GM21423 (cell line): ENCODE measurements around the gene TOM1.
"Not testable (repeated sequence)": the region's sequence is repeated elsewhere in the genome, so short reads cannot be mapped to it uniquely, and the experiment has no call there.

Experiments used
- ATAC-seq: cut with Tn5 transposase; IDR thresholded peaks from one replicate; pipeline ENCODE4 v1.9.1; 2021; ENCODE audit warnings: mild to moderate bottlenecking, moderate library complexity; ENCODE audit not compliant: unreplicated experiment

TOM1 gene

GRCh38 chr22:35393116-35394010 lies 93.7 kb downstream of the TOM1 start:
- ATAC-seq = no peak

GRCh38 chr22:35394011-35394312 lies 94.3 kb downstream of the TOM1 start:
- ATAC-seq = no peak

DNA sequence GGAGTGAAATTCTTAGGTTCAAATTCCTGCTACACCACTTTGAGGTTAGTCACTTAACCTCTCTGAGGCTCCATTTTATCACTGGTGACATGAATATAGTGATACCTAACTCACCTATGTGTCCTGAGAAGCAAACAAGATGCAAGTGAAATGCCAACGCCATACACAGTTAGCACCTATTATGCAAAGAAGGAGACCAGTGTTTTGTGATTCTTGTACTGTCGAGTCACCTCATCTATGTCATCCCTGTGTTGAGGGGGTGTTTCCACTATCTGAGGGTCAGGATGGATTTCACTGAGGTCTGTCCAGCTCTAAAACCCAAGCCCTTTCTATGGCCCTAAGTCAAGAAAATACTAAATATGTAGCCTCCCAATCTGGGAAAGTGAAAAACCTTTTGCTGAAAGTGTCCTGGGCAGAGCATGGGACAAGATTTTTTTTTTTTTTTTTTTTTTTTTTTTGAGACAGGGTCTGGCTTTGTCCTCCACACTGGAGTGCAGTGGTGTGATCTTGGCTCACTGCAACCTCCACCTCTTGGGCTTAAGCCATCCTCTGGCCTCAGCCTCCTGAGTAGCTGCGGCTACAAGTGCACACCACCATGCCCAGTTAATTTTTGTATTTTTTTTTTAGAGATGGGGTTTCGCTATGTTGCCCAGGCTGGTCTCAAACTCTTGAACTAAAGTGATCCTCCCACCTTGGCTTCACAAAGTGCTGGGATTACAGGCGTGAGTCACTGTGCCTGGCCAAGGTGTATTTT lies 95.3 kb downstream of the TOM1 start:
- no peak for ATAC-seq

DNA sequence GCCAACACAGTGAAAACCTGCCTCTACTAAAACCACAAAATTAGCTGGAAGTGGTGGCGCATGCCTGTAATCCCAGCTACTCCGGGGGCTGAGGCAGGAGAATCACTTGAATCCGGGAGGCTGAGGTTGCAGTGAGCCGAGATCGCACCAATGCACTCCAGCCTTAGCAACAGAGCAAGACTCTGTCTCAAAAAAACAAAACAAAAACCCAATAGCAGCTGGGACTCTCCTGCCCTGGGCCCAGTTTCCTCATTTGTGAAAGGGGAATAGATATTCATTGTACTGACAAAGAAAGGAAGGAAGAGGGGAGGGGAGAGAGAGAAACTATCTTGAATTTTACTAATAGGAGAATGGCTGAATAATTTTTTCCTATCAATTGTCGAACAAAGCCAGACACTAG lies 96.9 kb downstream of the TOM1 start:
- not testable (repeated sequence) for ATAC-seq

DNA sequence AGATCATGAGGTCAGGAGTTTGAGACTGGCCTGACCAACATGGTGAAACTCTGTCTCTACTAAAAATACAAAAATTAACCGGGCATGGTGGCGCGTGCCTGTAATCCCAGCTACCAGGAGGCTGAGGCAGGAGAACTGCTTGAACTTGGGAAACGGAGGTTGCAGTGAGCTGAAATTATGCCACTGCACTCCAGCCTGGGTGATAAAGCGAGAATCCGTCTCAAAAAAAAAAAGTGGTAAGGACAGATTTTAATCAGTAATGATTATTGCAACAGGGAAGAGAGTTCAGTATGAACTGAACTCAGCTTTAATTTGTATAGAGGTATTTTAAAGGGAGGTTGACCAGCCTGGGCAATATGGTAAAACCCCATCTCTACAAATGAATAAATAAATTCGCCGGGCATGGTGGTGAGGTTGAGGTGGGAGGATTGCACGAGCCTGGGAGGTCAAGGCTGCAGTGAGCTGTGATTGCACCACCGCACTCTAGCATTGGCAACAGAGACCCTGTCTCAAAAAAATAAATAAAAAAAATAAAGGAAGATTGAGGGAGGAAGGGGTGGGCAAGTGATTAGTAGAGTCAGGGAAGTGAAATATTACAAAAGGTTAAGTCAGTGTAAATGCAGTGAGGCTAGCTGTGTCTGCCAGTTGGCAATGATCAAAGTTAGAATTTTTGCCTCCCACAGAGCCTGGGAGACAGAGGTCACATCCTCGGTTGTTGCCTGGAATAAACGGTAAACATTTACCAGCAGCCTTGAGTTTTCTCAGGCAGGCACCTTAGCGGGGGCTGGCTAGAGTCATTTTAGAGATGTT lies 97.6 kb downstream of the TOM1 start:
- no peak for ATAC-seq
